AML-193 (cell line): ENCODE measurements around the gene ITGB3BP.
A peak's percentile ranks its signal among the peaks of the same experiment; 100 is the strongest.
"Not testable (repeated sequence)": the region's sequence is repeated elsewhere in the genome, so short reads cannot be mapped to it uniquely, and the experiment has no call there.

ENCODE experiments used
- DNase-seq, 2 experiments: peaks; one replicate each; lab custom pipeline; 2025; lab: John Stamatoyannopoulos, UW

Gene ITGB3BP

DNA sequence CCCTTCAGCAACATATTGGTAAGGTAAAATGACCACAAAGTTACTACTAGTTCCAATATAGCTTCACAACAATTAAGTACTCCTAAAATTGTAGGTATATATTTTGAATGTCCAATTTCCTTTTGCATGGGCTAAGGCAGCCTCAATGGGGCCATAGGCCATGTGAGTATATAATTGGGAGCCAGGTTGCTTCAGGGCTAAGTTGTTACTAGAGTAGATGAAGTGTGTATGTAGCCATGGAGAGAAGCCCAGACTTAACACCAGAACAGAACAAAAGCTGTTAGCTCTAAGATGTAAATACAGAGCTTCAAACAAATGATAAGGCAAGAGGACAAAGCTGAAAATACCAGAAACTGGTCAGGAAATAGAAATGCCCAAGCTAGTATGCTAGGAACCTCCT is 16.2 kb downstream of the ITGB3BP start:
- no peak for DNase-seq

- DNase-seq: no peak
Observed at GRCh38 chr1:63501256-63501655, 21.8 kb downstream of the ITGB3BP start.

GRCh38 chr1:63498106-63498505 is 24.9 kb downstream of the ITGB3BP start:
- DNase-seq: no peak

GRCh38 chr1:63497577-63497976 is 25.4 kb downstream of the ITGB3BP start:
- DNase-seq: no peak

- no peak for DNase-seq
Observed at GRCh38 chr1:63487336-63488065, 35.5 kb downstream of the ITGB3BP start.

DNA sequence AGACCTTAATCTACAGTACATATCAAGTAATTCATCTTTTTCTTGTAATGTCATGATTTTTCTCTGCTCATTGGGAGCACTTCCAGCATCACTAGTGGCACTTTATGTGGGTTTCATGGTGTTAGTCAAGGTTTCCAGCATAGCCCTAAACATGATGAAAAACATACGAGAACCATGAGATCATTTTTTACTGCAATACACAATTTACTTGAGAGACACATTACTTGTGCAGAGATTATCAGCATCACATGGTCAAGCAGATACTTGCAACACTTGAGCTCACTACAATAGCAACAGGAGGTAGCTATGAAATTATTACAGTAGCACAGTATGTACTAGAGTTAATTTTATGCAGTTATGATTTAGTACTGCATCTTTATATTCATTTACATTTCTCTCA is 36.4 kb downstream of the ITGB3BP start:
- DNase-seq: no peak

DNA sequence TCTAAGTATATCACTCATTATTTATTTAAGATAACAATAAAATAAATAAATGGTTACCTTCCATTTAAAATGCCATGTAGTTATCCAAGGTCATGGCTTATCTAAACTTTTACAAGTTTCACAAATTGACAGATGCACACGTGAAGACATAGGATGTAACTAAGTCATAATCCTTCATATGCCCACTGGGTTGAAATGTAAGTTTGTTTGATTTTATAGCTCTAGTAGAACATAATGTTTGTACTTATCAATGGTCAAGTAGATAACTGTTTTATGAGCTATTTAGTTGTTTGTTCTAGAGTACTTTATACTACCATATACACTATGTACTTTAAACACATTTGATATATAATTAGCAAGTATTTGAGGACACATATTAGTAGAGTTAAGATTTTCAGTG is 43.0 kb downstream of the ITGB3BP start:
- DNase-seq: no peak

GRCh38 chr1:63475761-63476160 is 47.3 kb downstream of the ITGB3BP start:
- no peak for DNase-seq

GRCh38 chr1:63468683-63469082 is 54.3 kb downstream of the ITGB3BP start:
- not testable (repeated sequence) for DNase-seq

DNA sequence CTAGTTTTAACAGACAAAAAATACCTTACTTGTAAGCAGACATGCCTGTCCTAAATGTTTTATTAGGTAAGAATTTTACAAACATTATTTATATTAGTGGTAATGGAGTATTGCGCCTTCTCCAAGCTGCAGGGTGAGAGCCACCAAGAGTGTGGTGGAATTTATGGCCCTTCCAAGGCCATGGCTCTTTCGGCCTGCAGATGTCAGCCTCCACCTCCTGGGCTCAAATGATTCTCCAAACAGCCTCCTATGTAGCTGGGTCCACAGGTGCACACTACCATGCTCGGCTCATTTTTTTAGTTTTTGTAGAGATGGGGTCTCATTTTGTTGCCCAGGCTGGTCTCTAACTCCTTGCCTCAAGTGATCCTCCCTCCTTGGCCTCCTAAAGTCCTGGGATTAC is 56.3 kb downstream of the ITGB3BP start:
- DNase-seq: no peak

DNA sequence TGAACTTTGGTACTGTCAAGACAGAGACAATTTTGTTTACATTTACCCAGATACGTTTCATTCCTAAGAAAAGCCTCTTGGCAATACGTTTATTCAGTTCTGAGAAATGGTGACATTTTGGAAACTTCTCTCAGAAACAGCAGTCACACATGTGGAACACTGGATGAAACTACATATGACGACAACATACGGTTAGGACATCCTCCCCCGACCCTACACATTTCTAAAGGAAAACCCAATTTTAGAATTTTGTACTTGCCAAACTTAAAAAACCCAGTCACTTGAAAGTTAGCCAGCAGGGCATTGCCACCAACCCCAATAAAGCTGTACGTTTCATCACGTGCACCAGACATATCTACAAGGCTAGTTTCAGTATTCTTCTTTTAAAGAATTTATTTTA is 56.8 kb downstream of the ITGB3BP start:
- DNase-seq: no peak

GRCh38 chr1:63463248-63463647 is 59.8 kb downstream of the ITGB3BP start:
- DNase-seq: peak; percentile 86 to 92

DNA sequence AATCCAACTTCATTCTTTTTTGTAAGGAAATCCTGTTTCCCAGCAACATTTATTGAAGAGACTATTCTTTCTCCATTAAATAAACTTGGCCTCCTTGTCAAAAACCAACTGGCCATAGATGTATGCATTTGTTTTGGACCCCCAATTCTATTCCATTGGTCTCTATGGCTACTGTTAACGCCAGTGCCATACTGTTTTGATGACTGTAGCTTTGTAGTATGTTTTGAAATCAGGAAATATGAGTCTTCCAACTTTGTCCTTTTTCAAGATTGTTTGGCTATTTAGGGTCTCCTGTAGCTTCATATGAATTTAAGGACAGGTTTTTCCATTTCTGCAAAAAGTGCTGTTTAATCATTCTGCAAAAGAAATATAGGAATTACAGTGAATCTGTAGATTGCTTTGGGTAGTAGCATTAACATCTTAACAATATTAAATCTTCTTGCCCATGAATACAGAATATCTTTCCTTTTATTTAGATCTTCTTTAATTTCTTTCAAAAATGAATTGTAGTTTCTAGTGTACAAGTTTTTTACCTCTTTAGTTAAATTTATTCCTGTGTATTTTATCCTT is 61.3 kb downstream of the ITGB3BP start:
- DNase-seq: no peak

- no peak for DNase-seq
Observed at GRCh38 chr1:63458750-63459149, 64.3 kb downstream of the ITGB3BP start.

- peak; percentile 9 to 13 for DNase-seq
Observed at GRCh38 chr1:63454269-63454668, 68.8 kb downstream of the ITGB3BP start.

DNA sequence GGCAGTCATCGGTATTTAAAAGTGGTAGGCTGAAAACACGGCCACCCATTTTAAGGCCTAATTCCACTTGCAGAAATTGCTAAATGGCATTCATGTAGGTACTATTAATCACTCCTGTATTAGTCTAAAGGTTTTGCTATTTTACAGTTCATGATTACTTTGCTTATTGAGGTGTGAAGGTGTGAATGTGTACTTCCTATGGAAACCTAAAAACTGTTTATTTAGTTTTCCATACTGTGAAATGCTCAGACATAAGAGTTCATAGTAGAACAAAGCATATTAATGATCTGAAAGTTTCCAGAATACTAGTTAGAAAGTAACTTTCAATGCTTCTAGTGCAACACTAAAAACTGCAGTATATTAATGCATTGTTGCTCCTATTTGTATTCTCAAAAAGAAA is 69.8 kb downstream of the ITGB3BP start:
- DNase-seq: no peak

GRCh38 chr1:63450416-63450815 is 72.6 kb downstream of the ITGB3BP start:
- DNase-seq: no peak

DNA sequence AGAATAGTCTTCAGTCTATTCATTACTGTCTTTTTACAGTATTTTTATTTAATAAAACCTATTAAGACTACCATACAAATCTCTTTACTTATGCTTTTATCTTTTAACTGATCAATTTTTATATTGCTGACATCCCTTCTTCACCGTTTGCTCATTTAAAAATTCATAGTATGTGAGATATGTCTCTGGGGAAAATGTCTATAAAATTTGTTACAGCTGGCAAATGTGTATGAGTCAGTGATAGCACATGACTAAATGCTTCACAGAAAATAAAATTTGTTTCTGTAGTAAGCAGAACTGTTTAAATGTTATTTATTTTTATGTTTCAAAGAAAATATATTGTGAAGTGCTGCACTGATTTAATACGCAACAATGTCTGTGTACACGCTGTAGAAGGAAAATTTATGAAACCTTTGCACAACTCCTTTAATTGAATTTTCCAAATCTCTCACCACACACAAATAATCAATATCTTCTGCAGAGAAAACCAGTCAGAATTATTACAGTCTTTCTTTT is 74.2 kb downstream of the ITGB3BP start:
- DNase-seq: no peak

DNA sequence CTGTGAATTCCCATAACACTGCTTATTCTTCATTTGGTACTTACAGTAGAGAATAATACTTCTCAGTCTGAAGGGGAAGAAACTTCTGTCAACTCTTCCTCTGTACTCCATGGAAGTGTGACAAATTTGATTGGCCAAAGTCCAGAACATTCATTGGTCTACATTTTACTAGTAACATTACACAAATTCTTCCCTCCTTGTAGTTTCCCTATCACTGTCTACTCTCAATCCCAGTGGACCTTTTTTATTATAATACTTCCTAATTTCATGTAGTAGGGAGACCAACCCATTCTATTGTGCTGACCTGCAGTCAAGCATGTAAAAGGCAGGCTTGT is 80.9 kb downstream of the ITGB3BP start:
- no peak for DNase-seq

- DNase-seq: no peak
Observed at GRCh38 chr1:63435161-63435560, 87.9 kb downstream of the ITGB3BP start.

DNA sequence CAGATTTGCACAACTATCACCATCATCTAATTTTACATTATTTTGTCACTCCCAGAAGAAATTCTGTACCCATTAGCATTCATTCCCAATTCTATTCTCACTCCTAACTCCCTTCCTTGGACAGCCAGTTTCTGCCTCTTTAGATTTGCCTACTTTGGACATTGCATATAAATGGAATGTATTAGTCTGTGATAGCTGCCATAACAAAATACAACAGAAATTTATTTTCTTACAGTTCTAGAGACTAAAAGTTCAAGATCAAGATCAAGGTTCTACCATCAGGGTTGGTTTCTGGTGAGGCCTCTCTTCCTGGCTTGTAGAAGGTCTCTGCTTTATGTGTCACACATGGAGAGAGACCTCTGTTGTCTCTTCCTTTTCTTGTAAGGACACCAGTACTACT is 93.7 kb downstream of the ITGB3BP start:
- no peak for DNase-seq

DNA sequence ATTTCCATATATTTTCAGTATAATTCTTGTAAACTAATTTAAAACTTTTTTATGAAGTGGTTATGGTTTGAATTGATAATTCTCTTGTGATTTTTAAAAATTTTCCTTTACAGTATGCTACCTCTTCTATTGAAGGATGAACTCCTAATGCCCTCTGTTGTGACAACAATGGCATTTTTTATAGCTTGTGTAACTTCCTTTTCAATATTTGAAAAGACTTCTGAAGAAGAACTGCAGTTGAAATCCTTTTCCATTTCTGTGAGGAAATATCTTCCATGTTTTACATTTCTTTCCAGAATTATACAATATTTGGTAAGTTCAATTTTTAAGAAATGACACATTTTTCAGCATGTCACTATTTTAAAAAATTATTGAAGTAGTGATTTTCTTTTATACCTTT is 94.2 kb downstream of the ITGB3BP start:
- no peak for DNase-seq

DNA sequence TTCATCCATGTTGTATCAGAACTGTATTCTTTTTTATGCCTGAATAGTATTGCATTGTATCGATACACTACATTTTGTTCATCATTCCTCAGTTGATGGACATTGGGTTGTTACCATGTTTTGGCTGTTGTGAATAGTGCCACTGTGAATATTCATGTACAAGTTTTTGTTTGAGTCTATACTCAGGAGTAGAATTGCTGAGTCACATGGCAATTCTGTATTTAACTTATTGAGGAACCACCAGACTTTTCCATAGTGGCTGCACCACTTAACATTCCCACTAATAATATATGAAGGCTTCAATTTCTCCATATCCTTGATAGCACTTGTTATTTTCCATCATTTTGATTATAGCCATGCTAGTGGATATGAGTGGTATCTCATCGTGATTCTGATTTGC is 99.4 kb downstream of the ITGB3BP start:
- DNase-seq: no peak

DNA sequence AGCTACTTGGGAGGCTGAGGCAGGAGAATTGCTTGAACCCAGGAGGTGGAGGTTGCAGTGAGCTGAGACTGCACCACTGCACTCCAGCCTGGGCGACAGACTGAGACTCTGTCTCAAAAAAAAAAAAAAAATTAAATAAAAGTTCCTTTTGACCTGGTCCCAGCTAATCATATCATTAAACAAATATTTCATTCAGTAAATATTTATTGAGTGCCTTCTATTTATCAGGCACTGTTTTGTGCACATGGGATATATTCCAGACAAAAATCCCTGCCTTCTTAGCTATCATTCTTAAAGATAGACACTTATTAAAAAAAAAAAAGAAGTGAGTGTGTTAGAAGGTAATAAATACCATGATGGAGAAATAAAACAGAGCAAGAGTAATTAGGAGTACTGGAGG is 102.3 kb downstream of the ITGB3BP start:
- not testable (repeated sequence) for DNase-seq
